Prostate gland (tissue), 2 donors: ENCODE results near the gene TAMM41.

ENCODE experiments used
- POLR2A ChIP-seq: fragments of 450-650 bp; IDR thresholded peaks from one replicate; pipeline ENCODE4 v1.6.1; 2016; ENCODE audit warnings: antibody characterized with exemption, mild to moderate bottlenecking
- TF ChIP-seq, protein P1 (sequence below), 4 experiments: fragments of 200-600 bp in 2 of 4; fragments of 450-650 bp in 2 of 4; sonication (generic) in 2 of 4; IDR thresholded peaks; 1 replicate in 3 of 4; 2 replicates in 1 of 4; pipeline ENCODE4 v1.5.1; 2016 to 2019; ENCODE audit warnings: antibody characterized with exemption in 4 of 4, mild to moderate bottlenecking in 2 of 4, moderate library complexity in 2 of 4

DNA sequence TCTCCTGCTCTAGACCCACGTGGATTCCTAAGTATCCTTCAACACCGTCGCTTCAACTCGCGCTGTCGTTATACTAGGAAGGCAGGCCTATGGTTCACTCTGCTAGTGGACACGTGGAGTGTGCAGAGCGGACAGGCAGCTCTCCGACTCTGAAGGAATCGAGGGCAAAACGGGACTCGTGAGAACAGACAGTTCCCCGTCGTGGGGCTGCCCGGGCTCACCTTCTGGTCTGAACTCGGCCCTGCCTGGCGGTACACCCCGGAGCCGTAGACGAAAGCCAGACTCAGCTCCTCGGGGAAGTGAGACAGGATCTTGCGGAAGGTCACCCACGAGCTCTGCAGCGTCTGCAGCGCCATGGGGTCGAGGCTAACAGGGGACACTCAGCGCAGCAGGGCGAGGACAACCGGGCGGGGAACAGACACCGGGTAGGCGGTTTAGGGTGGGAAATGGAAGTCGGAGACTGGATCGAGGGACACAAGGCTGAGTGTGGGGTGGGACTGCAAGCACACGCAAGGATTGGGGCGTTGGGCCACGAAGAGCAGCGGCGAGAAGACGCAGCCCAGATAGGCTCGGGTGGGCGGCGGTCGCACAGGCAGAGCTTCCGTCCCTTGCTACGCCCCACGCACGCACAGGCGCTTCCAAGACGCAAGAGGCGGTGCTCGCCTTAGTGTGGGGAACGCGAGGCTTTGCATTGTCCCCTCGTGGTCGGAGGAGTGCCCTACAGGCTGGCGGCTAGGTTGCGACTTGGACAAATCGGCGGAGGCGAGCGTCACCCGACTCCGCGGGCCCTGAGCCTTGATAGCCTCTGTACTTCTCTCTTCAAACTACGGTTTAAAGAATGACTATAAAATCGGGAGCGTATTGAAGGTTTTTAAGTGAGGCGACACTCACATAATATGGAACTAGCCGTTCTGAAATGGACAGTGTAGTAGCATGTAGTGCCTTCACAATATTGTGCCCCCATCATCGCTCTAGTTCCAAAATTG is at the start of gene TAMM41:
- TF ChIP-seq, protein P1, sequence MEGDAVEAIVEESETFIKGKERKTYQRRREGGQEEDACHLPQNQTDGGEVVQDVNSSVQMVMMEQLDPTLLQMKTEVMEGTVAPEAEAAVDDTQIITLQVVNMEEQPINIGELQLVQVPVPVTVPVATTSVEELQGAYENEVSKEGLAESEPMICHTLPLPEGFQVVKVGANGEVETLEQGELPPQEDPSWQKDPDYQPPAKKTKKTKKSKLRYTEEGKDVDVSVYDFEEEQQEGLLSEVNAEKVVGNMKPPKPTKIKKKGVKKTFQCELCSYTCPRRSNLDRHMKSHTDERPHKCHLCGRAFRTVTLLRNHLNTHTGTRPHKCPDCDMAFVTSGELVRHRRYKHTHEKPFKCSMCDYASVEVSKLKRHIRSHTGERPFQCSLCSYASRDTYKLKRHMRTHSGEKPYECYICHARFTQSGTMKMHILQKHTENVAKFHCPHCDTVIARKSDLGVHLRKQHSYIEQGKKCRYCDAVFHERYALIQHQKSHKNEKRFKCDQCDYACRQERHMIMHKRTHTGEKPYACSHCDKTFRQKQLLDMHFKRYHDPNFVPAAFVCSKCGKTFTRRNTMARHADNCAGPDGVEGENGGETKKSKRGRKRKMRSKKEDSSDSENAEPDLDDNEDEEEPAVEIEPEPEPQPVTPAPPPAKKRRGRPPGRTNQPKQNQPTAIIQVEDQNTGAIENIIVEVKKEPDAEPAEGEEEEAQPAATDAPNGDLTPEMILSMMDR (IDR thresholded peaks at IDR 0.05), result peak; percentile 35 to 88 (median 70)
- peak; percentile 49 for TF ChIP-seq POLR2A
